Right atrium auricular region (tissue), 2 donors: ENCODE results near the gene TOR1AIP1. TPM values are rescaled to one million over a fixed set of nuclear protein-coding genes. Genes with fewer than 3 reads are reported as not detected.

Experiments used
- DNase-seq: peaks from one replicate; pipeline ENCODE4 v3.0.0-alpha.2; 2019; ENCODE audit warnings: low spot score
- H3K27ac ChIP-seq, 2 donors: fragments of 200-600 bp; sonication (generic); 1 replicate in 1 of 2; 2 replicates in 1 of 2; pipeline ENCODE4 v1.5.1; 2016 to 2019
- H3K27me3 ChIP-seq, 2 donors: fragments of 200-600 bp; sonication (generic); one replicate each; pipeline versions ENCODE4 v1.5.1 to v1.6.0; 2017 to 2019
- H3K36me3 ChIP-seq: fragments of 200-600 bp; sonication (generic); one replicate; pipeline ENCODE4 v1.5.1; 2016
- H3K4me1 ChIP-seq, 2 donors: fragments of 200-600 bp; sonication (generic); one replicate each; pipeline versions ENCODE4 v1.5.1 to v1.6.0; 2017 to 2019
- H3K4me3 ChIP-seq, 2 donors: fragments of 200-600 bp; sonication (generic); 1 replicate in 1 of 2; 2 replicates in 1 of 2; pipeline ENCODE4 v1.5.1; 2017 to 2019; ENCODE audit warnings: mild to moderate bottlenecking in 1 of 2, moderate library complexity in 1 of 2
- H3K9me3 ChIP-seq, 2 donors: fragments of 200-600 bp; sonication (generic); one replicate each; pipeline ENCODE4 v1.5.1; 2019
- total RNA-seq, 2 donors: library from RNA; depleted of rRNA; stranded (reverse); fragments of >200 nt; gene quantifications; one replicate each; pipeline ENCODE4 v1.1.0, GENCODE V29; 2016
- TF ChIP-seq, protein P1 (sequence below), 2 donors: fragments of 200-600 bp; sonication (generic); IDR thresholded peaks; one replicate each; pipeline ENCODE4 v1.5.1; 2019; ENCODE audit warnings: antibody characterized with exemption in 2 of 2

The TOR1AIP1 gene
- total RNA-seq, 2 donors from 2014 or later, result 66.7 to 72.1 TPM

- H3K36me3 ChIP-seq, result peaks cover 23% of the 10 kb centered on the region
Observed at GRCh38 chr1:179867493-179868330, 14.4 kb upstream of the TOR1AIP1 start.

DNA sequence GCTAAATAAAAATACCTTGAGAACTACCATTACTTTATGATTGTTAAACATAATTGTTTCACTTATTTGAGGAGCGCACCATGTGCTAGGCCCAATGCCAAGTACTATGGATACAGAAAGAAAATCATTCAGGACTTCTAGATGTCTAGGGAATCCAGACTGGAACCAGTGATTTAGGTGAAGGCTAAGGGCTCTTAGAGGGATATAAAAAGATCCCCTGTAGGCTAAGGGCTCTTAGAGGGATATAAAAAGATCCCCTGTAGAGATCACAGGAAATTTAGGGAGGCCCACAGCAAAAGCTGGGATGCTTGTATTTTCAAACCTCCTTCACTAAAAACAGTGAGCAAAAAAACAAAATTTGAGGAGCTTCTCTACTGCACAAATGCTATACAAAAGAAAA lies 11.2 kb upstream of the TOR1AIP1 start:
- H3K9me3 ChIP-seq, result no peaks in the 10 kb centered on the region
- H3K36me3 ChIP-seq, result peaks cover 16% of the 10 kb centered on the region
- no peak overlapping the region for H3K27ac ChIP-seq
- H3K4me1 ChIP-seq, result peaks cover 0 to 28% of the 10 kb centered on the region in 2 donors
- H3K27me3 ChIP-seq, result no peaks in the 10 kb centered on the region
- DNase-seq, result no peak
- no peak overlapping the region for H3K4me3 ChIP-seq
- TF ChIP-seq, protein P1, sequence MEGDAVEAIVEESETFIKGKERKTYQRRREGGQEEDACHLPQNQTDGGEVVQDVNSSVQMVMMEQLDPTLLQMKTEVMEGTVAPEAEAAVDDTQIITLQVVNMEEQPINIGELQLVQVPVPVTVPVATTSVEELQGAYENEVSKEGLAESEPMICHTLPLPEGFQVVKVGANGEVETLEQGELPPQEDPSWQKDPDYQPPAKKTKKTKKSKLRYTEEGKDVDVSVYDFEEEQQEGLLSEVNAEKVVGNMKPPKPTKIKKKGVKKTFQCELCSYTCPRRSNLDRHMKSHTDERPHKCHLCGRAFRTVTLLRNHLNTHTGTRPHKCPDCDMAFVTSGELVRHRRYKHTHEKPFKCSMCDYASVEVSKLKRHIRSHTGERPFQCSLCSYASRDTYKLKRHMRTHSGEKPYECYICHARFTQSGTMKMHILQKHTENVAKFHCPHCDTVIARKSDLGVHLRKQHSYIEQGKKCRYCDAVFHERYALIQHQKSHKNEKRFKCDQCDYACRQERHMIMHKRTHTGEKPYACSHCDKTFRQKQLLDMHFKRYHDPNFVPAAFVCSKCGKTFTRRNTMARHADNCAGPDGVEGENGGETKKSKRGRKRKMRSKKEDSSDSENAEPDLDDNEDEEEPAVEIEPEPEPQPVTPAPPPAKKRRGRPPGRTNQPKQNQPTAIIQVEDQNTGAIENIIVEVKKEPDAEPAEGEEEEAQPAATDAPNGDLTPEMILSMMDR (IDR thresholded peaks at IDR 0.05), result no peak

More at GRCh38 chr1:179867493-179868330, 14.4 kb upstream of the TOR1AIP1 start:
- H3K27ac ChIP-seq, result no peak overlapping the region
- TF ChIP-seq, protein P1 (IDR thresholded peaks at IDR 0.05), result peak in 1 of 2 donors; percentile 71
- DNase-seq, result no peak
- no peak overlapping the region for H3K4me3 ChIP-seq
- peaks cover 0 to 18% of the 10 kb centered on the region in 2 donors for H3K4me1 ChIP-seq
- H3K27me3 ChIP-seq, result no peaks in the 10 kb centered on the region
- no peaks in the 10 kb centered on the region for H3K9me3 ChIP-seq

- no peaks in the 10 kb centered on the region for H3K9me3 ChIP-seq
- peaks cover 16% of the 10 kb centered on the region for H3K36me3 ChIP-seq
- H3K27ac ChIP-seq, result no peak overlapping the region
- DNase-seq, result no peak
- TF ChIP-seq, protein P1 (IDR thresholded peaks at IDR 0.05), result no peak
- H3K4me3 ChIP-seq, result no peak overlapping the region
- no peaks in the 10 kb centered on the region for H3K27me3 ChIP-seq
- peaks cover 0 to 39% of the 10 kb centered on the region in 2 donors for H3K4me1 ChIP-seq
Observed at GRCh38 chr1:179871940-179872339, 10.1 kb upstream of the TOR1AIP1 start.

DNA sequence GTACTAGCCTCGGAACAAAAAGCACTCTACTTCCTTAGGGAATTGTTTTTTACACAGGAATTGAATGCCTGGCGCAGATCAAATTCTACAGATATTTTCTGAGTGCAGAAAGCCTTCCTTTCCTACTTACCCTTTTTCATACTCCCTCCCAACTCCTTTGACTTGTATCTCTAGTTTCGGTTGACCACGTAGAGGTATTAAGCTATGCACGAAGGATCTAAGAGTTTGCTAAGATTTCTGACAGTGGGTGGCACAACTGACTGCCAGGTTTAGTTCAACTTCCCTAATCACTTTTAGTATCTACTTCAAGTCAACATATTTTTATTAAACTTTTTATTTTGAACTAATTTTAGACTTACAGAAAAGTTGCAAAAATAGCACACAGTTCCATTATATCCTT lies 9.5 kb upstream of the TOR1AIP1 start:
- Histone ChIP-seq H3K36me3 (peaks cover 16% of the 10 kb centered on the region), H3K27me3 (no peaks in the 10 kb centered on the region), H3K4me3 (no peak overlapping the region), H3K27ac (no peak overlapping the region), H3K9me3 (no peaks in the 10 kb centered on the region), H3K4me1 (peaks cover 0 to 41% of the 10 kb centered on the region in 2 donors)
- TF ChIP-seq, protein P1 (IDR thresholded peaks at IDR 0.05), result no peak
- no peak for DNase-seq

DNA sequence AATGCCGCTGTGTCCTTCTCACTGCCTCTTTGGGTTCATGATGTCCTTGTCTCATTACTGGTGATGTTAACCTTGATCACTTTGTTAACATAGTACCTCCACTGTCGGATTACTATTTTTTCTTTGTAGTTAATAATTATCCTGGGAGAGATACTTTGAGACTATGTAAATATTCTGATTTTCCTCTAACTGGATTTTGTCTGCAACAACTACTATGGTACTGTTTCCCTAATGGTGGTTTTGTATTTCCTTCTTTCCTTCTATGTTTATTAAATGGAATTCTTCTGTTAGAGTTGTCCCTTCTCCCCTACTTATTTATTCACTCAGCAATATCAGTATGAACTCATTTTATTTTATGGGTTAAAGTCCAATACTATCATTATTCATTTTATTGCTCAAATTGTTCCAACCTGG lies 8.6 kb upstream of the TOR1AIP1 start:
- H3K27me3 ChIP-seq, result no peaks in the 10 kb centered on the region
- no peak overlapping the region for H3K27ac ChIP-seq
- H3K4me3 ChIP-seq, result no peak overlapping the region
- peaks cover 14% of the 10 kb centered on the region for H3K36me3 ChIP-seq
- TF ChIP-seq, protein P1 (IDR thresholded peaks at IDR 0.05), result no peak
- no peaks in the 10 kb centered on the region for H3K9me3 ChIP-seq
- peaks cover 0 to 46% of the 10 kb centered on the region in 2 donors for H3K4me1 ChIP-seq
- no peak for DNase-seq
